AG04450 (cell line): ENCODE data around the gene SND1. TPM values are rescaled to one million over a fixed set of nuclear protein-coding genes. Genes with fewer than 3 reads are reported as not detected.

ENCODE experiments used
- CTCF ChIA-PET: fragments of 300-600, 350-600 bp; formaldehyde crosslinking; extraction: SDS; loops from one replicate; lab custom pipeline; 2022; ENCODE audit warnings: antibody characterized with exemption, inconsistent platforms; lab: Charles Lee
- POLR2A ChIA-PET: fragments of 350-600 bp; formaldehyde crosslinking; extraction: SDS; loops from one replicate; lab custom pipeline; 2021; ENCODE audit warnings: antibody characterized with exemption, inconsistent platforms; lab: Yijun Ruan, JAX
- DNase-seq: peaks from one replicate; pipeline ENCODE4 v3.0.0-alpha.2; 2011; ENCODE audit warnings: low read depth, low spot score
- H3K27ac ChIP-seq: one replicate; pipeline ENCODE4 v1.5.1; 2012; ENCODE audit warnings: low read depth, low read length, control low read depth
- H3K27me3 ChIP-seq: one replicate; pipeline ENCODE4 v1.6.0; 2012; ENCODE audit warnings: low read length; ENCODE audit not compliant: control insufficient read depth, insufficient read depth
- H3K4me3 ChIP-seq: 2 replicates; pipeline ENCODE4 v1.5.1; 2011; ENCODE audit warnings: mild to moderate bottlenecking, low read depth, low read length, control low read depth
- H3K9me3 ChIP-seq: 2 replicates; pipeline ENCODE4 v1.5.1; 2012; ENCODE audit warnings: low read length; ENCODE audit not compliant: control insufficient read depth, insufficient read depth
- CTCF ChIP-seq: IDR thresholded peaks from 2 replicates; pipeline ENCODE4 v1.5.1; 2011; ENCODE audit warnings: low read depth, low read length, control low read depth, inconsistent platforms
- polyA plus RNA-seq: library from polyadenylated mRNA; depleted of rRNA; stranded (reverse); fragments of >200 nt; gene quantifications from 2 replicates; pipeline ENCODE4 v1.2.3, GENCODE V29; 2011

The SND1 gene
- polyA plus RNA-seq, 1 experiment: 247 TPM

- CTCF ChIA-PET: no interaction called here
- no peak for TF ChIP-seq CTCF
- POLR2A ChIA-PET: no interaction called here
- Histone ChIP-seq H3K4me3 (no peak overlapping the region), H3K27ac (no peak overlapping the region), H3K9me3 (no peaks in the 10 kb centered on the region; the same call in 1 of the 2 replicates), H3K27me3 (no peaks in the 10 kb centered on the region)
- DNase-seq: no peak
Observed at GRCh38 chr7:127689194-127689772, 37.3 kb downstream of the SND1 start.

GRCh38 chr7:127690337-127690736 is 38.3 kb downstream of the SND1 start:
- no peak for DNase-seq
- Histone ChIP-seq H3K4me3 (no peak overlapping the region), H3K27ac (no peak overlapping the region), H3K9me3 (no peaks in the 10 kb centered on the region; the same call in 1 of the 2 replicates), H3K27me3 (no peaks in the 10 kb centered on the region)
- POLR2A ChIA-PET: no interaction called here
- CTCF ChIA-PET: interaction anchor here (0.5 kb wide), 1 partner anchor 49 kb away, joined by 3 read pairs; no protein-coding TSS in a partner anchor
- no peak for TF ChIP-seq CTCF

GRCh38 chr7:127690806-127691205 is 38.8 kb downstream of the SND1 start:
- H3K4me3 ChIP-seq: no peak overlapping the region
- no peak for TF ChIP-seq CTCF
- no peaks in the 10 kb centered on the region; the same call in 1 of the 2 replicates for H3K9me3 ChIP-seq
- ChIA-PET CTCF (interaction anchor here (0.5 kb wide), 1 partner anchor 50 kb away, joined by 3 read pairs; no protein-coding TSS in a partner anchor), POLR2A (no interaction called here)
- H3K27me3 ChIP-seq: no peaks in the 10 kb centered on the region
- DNase-seq: no peak
- H3K27ac ChIP-seq: no peak overlapping the region

GRCh38 chr7:127692200-127692599 is 40.2 kb downstream of the SND1 start:
- no peaks in the 10 kb centered on the region for H3K9me3 ChIP-seq
- CTCF ChIA-PET: interaction anchor here (0.5 to 1.4 kb wide), 4 partner anchors 8 to 626 kb away, joined by 3 to 8 read pairs (median 5); no protein-coding TSS in a partner anchor
- POLR2A ChIA-PET: interaction anchor here (1.1 kb wide), 1 partner anchor 13 kb away, joined by 3 read pairs; no protein-coding TSS in a partner anchor
- H3K4me3 ChIP-seq: no peak overlapping the region
- no peak for DNase-seq
- no peak for TF ChIP-seq CTCF
- no peaks in the 10 kb centered on the region for H3K27me3 ChIP-seq
- H3K27ac ChIP-seq: no peak overlapping the region

GRCh38 chr7:127699853-127700252 is 47.9 kb downstream of the SND1 start:
- TF ChIP-seq CTCF: no peak
- Histone ChIP-seq H3K27ac (no peak overlapping the region), H3K27me3 (no peaks in the 10 kb centered on the region), H3K9me3 (no peaks in the 10 kb centered on the region), H3K4me3 (no peak overlapping the region)
- ChIA-PET POLR2A (no interaction called here), CTCF (no interaction called here)
- DNase-seq: no peak
